D721Med (cell line): ENCODE results near the gene PARP6.

Experiments used
- DNase-seq: peaks from one replicate; pipeline ENCODE4 v3.0.0; 2011; ENCODE audit warnings: low spot score; ENCODE audit not compliant: insufficient read length
- FAIRE-seq: peaks from 2 replicates; lab custom pipeline; 2011; peaks lifted over from hg19 to GRCh38; lab: Jason Lieb, UNC
- CTCF ChIP-seq: IDR thresholded peaks from 2 replicates; pipeline ENCODE4 v1.5.1; 2012; ENCODE audit warnings: mild to moderate bottlenecking, control low read depth; ENCODE audit not compliant: insufficient read depth; ENCODE audit errors: missing control alignments

The PARP6 gene

GRCh38 chr15:72237029-72237852 lies 35.1 kb downstream of the PARP6 start:
- no peak for TF ChIP-seq CTCF
- no peak for DNase-seq
- FAIRE-seq = no peak

DNA sequence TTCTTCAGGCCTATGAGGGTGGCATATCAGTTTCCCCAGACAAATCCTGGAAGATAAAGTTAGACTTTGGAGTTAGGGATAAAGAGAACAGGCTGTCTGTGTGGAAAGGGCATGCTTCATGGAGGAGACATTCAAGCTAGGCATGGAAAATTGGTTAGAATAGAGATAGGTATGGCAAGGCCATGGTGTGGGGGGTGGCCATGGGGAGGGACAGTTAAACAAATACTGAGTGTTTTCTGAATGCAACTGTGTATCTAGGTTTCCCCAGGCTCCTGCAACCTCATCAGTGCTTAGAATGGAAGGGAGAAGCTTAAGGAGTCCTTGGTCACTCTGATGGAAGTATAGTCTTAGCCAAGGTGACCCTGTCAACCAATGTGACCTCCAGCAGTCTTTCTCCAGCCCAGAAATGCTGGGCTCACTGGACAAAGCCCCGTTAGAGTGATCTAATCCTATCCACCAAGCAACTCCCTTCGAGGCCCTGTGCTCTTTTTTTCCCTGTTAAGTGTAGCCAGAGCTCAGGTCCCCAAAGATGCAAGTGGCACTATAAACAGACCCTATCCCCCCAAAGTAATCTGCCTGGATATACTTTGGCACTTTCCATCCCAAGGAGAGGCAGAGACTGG lies 35.9 kb downstream of the PARP6 start:
- DNase-seq = no peak
- FAIRE-seq = no peak

DNA sequence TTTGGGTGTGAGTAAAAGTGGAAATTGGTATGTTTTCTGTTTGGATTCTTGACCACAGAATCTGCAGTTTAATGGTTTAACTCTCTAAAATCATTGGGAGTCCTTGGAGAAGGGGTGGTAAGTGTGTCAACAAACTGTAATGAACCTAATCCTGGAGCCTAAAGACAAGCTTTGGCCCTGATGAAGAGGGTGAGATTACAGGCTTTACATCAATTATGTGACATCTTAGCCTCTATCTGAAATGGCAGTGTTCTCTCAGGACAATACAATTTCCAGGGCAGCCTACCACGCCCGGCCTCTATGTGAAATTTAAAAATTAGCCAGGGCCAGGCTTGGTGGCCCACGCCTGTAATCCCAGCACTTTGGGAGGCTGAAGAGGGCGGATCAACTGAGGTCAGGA lies 37.1 kb downstream of the PARP6 start:
- FAIRE-seq (no peak), DNase-seq (no peak)
- no peak for TF ChIP-seq CTCF

More for the DNA sequence above, 35.9 kb downstream of the PARP6 start:
- no peak for TF ChIP-seq CTCF

- no peak for DNase-seq
- FAIRE-seq = no peak
- TF ChIP-seq CTCF = no peak
Observed at GRCh38 chr15:72233769-72234168, 38.6 kb downstream of the PARP6 start.

GRCh38 chr15:72231833-72232478 lies 40.4 kb downstream of the PARP6 start:
- no peak for TF ChIP-seq CTCF
- DNase-seq = no peak
- no peak for FAIRE-seq

DNA sequence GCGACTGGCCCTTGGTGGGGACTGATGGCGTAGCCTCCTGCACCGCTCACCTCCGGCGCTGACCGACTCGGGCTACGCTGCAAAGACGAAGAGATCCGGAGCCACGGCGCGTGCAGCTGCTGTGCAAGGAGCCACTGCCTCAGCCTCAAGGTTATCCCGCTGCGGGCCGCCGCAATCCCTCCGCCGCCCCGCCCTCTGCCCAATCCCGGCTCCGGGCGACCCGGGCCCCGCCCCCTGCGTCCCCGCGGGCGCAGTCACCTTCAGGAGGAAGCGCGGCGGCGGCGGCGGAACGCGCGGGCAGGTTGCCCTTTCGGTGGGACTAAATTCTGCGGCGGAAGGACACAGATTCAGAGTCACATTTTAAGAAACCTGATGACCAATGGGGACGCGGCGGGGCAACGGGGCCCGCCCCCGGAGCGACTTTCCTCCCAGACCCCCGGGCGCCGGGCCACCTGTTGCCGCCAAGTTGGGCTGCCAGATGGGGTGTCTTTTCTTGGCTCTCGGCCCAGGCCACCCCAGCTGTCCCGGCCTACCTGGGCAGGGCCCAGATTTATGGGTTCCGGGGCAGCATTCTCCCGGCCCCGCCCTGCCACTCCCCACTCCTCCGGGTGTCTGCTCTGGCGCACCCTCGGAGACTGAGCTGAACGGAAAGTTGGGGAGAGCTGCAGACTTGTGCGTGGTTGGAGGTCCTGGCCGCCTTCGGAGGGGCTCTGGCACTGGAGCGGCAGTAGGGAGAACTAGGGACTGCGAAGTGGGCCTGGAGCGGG lies 41.1 kb downstream of the PARP6 start, which contains the start of gene PKM:
Gene PKM, minus strand, starts transcription at position 125 of the 767 bp plus-strand sequence. CDS start 12,093 bp downstream, outside the sequence.
- no peak for TF ChIP-seq CTCF
- DNase-seq (peak; percentile 75), FAIRE-seq (no peak)
